NCI-H774 (cell line): ENCODE results near the gene TRIM16.
A peak's percentile ranks its signal among the peaks of the same experiment; 100 is the strongest.
"Not testable (repeated sequence)": the region's sequence is repeated elsewhere in the genome, so short reads cannot be mapped to it uniquely, and the experiment has no call there.

ENCODE experiments used
- DNase-seq: peaks from one replicate; lab custom pipeline; 2025; lab: John Stamatoyannopoulos, UW

Gene TRIM16

GRCh38 chr17:15658296-15658695, 25.8 kb downstream of the TRIM16 start:
- DNase-seq = no peak

- DNase-seq = no peak
Measured at GRCh38 chr17:15657868-15658267, 26.2 kb downstream of the TRIM16 start.

- DNase-seq = no peak
Measured at GRCh38 chr17:15654886-15655561, 29.1 kb downstream of the TRIM16 start.

- not testable (repeated sequence) for DNase-seq
Measured at GRCh38 chr17:15654401-15654800, 29.7 kb downstream of the TRIM16 start.

GRCh38 chr17:15652960-15653359, 31.2 kb downstream of the TRIM16 start:
- DNase-seq = no peak

- peak; percentile 41 for DNase-seq
Measured at GRCh38 chr17:15651583-15652110, 32.5 kb downstream of the TRIM16 start.

- DNase-seq = no peak
Measured at GRCh38 chr17:15650741-15651582, 33.1 kb downstream of the TRIM16 start.

- no peak for DNase-seq
Measured at GRCh38 chr17:15649861-15650421, 34.2 kb downstream of the TRIM16 start.

GRCh38 chr17:15648386-15648785, 35.7 kb downstream of the TRIM16 start:
- DNase-seq = no peak

- not testable (repeated sequence) for DNase-seq
Measured at GRCh38 chr17:15645942-15646312, 38.2 kb downstream of the TRIM16 start.

GRCh38 chr17:15645099-15645941, 38.8 kb downstream of the TRIM16 start:
- not testable (repeated sequence) for DNase-seq

GRCh38 chr17:15642505-15643251, 41.4 kb downstream of the TRIM16 start:
- DNase-seq = not testable (repeated sequence)

GRCh38 chr17:15642014-15642413, 42.1 kb downstream of the TRIM16 start:
- not testable (repeated sequence) for DNase-seq

- DNase-seq = not testable (repeated sequence)
Measured at GRCh38 chr17:15630930-15631453, 53.1 kb downstream of the TRIM16 start.

- not testable (repeated sequence) for DNase-seq
Measured at GRCh38 chr17:15629991-15630390, 54.1 kb downstream of the TRIM16 start.

- not testable (repeated sequence) for DNase-seq
Measured at GRCh38 chr17:15623661-15624209, 60.4 kb downstream of the TRIM16 start.

GRCh38 chr17:15623255-15623654, 60.9 kb downstream of the TRIM16 start:
- not testable (repeated sequence) for DNase-seq

- DNase-seq = not testable (repeated sequence)
Measured at GRCh38 chr17:15622124-15622523, 62.0 kb downstream of the TRIM16 start.

- DNase-seq = not testable (repeated sequence)
Measured at GRCh38 chr17:15619331-15620058, 64.6 kb downstream of the TRIM16 start, which contains the start of gene FBXW10B. TSS of gene FBXW10B (minus strand) at chr17:15619704. CDS start at chr17:15619512, 192 bp downstream.
